Hippocampal formation (tissue), 2 donors: ENCODE measurements around the gene MVB12B.
"Not testable (repeated sequence)": the region's sequence is repeated elsewhere in the genome, so short reads cannot be mapped to it uniquely, and the experiment has no call there.

ENCODE experiments used
- DNase-seq, 2 donors: peaks; one replicate each; lab custom pipeline; 2025; lab: John Stamatoyannopoulos, UW

MVB12B gene

GRCh38 chr9:126536841-126537465 lies 210.3 kb downstream of the MVB12B start:
- no peak for DNase-seq

GRCh38 chr9:126538550-126538949 lies 211.9 kb downstream of the MVB12B start:
- no peak for DNase-seq

GRCh38 chr9:126540398-126540797 lies 213.8 kb downstream of the MVB12B start:
- not testable (repeated sequence) for DNase-seq

GRCh38 chr9:126543490-126543889 lies 216.9 kb downstream of the MVB12B start:
- DNase-seq: no peak

- DNase-seq: no peak
Measured at GRCh38 chr9:126545106-126545505, 218.5 kb downstream of the MVB12B start.

- DNase-seq: no peak
Measured at GRCh38 chr9:126546036-126546435, 219.4 kb downstream of the MVB12B start.

- no peak for DNase-seq
Measured at GRCh38 chr9:126548312-126548711, 221.7 kb downstream of the MVB12B start.

GRCh38 chr9:126549246-126550006 lies 222.8 kb downstream of the MVB12B start:
- DNase-seq: no peak

- no peak for DNase-seq
Measured at GRCh38 chr9:126550891-126551351, 224.3 kb downstream of the MVB12B start.

GRCh38 chr9:126551812-126552211 lies 225.2 kb downstream of the MVB12B start:
- DNase-seq: no peak

GRCh38 chr9:126554292-126554691 lies 227.7 kb downstream of the MVB12B start:
- no peak for DNase-seq

GRCh38 chr9:126555421-126555820 lies 228.8 kb downstream of the MVB12B start:
- DNase-seq: not testable (repeated sequence)
